NCI-H1436 (cell line): Measurements from ENCODE around the gene HOXA7.

Source experiments
- DNase-seq: peaks from one replicate; lab custom pipeline; 2025; lab: John Stamatoyannopoulos, UW

The HOXA7 gene

DNA sequence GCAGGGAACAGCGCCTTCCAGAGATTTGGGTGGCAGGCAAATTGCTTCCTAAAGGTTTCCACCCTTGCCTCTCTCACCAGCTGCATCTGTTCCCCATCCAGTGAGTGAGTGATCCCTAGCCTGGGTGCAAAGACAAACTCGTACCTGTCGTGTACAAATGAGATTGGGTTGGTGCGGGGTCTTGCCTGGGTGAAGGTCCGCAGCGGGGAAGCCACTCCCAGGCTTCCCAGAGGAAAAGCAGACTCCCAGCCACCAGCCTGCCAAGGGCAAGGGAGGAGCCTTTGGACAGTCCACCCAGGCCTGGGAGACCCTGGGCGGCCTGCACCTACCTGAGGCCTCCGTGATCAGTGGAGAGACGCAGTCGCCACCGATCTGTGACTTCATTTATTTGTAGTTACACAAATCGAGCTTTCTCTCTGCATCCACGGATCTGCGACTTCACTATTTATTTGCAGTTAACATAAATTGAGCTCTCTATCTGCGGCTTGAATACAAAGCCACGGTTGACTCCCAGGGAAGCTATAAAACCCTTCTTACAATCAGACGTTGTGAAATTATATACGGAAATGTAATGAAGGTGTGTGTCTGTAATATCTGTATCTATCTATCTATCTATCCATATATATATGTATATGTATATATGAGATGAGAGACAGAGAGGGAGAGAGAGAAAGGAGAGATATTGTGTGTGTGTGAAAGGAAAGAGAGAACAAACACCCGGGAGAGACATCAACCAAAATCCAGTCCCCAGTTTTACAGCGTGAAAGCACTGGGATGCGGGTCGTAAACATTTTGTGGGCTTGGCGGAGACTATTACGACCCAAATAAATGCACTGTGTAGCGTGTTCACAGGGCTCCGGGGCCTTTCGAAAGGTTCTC is 3.0 kb upstream of the HOXA7 start:
- no peak for DNase-seq

GRCh38 chr7:27158436-27159265 is 2.2 kb upstream of the HOXA7 start:
- DNase-seq: no peak

GRCh38 chr7:27157702-27158431 is 1.4 kb upstream of the HOXA7 start:
- DNase-seq: no peak

GRCh38 chr7:27156916-27157701 is 634 bp upstream of the HOXA7 start:
- DNase-seq: no peak

DNA sequence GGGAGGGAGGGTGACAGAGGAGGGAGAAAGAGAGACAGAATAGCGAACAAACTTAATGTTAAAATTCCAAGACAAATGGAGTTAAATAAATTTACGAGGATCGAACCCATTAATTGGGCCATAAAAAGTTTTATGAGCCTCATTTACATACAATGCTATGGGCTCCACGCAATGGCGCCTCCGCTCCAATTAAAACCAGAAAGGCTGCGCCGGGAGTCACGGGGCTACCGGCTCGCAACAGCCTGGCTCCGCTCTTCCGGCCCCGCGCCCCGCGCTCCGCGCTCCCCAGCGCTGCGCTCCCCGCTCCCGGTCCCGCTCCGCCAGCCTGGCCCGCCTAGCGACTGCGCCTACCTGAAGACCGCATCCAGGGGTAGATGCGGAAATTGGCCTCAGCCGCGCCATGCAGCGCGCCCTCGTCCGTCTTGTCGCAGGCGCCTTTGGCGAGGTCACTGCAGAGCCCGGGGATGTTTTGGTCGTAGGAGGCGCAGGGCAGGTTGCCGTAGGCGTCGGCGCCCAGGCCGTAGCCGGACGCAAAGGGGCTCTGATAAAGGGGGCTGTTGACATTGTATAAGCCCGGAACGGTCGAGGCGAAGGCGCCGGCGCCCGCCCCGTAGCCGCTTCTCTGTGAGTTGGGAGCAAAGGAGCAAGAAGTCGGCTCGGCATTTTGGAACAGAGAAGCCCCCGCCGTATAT is 513 bp downstream of the HOXA7 start:
- DNase-seq: peak; percentile 31

- DNase-seq: no peak
Observed at GRCh38 chr7:27154901-27155815, 1.3 kb downstream of the HOXA7 start.

DNA sequence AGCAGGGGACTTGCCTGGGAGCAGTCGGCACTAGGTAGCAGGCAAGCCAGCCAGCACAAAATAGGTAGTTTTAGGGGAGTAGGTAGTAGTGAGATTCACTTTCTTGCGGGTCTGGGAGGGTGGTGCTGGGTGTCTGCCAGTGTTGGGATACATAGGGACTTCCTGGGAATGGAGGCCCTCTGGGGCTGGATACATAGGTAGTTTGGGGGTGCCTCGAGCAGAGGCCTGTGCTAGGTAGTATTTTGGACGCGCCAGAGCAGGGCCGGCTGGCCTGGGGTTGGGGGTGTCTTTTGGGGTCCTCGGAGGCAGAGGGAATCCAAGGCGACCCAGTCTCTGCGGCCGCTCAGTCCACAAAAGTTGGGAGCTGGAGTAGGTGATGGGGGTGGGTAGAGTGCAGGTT is 2.1 kb downstream of the HOXA7 start:
- no peak for DNase-seq

GRCh38 chr7:27153526-27153925 is 2.9 kb downstream of the HOXA7 start:
- DNase-seq: no peak

- no peak for DNase-seq
Observed at GRCh38 chr7:27152816-27153442, 3.5 kb downstream of the HOXA7 start.

DNA sequence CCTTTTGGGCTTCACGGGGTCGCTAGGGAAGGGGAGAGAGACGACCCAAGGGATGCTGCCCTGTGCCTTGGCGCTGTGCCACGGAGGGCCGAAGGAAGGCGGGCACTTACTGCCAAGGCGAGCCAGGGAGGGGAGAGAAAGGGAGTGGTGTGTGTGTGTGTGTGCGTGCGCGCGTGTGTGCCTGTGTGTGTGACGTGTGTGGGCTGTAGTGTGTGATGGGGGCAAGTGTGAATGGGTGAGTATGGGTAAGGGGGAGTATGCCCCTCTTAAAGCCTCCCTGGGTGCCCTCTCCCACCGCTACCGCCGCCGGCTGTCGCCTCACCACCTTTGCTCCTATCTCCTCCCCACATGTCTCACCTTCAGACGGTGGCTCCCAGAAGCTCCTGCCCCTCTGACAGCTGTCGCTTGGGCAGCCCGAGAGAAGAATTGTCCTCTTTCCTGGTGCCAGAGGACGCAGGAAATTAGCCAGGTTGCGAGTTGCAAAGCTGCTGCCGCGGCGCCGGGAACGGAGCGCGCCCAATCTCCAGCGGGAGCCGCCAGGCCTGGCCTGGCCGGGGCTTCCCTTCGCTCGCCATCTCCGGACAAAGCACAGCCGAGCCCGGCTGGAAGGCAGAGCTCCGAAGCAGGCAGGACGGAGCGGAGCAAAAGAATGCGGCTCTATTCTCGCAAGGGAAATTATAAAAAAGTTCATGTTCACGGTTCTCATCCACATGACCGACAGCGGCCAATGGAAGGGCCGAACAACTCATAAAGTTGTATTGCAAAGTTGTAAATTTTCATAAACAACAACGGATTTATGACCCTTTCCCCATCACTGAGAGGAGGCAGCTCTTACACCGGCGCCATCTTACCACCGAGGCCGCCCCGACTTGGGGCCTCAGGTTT is 4.3 kb downstream of the HOXA7 start, which contains the start of gene HOXA3:
HOXA3 (minus strand) TSS at position 653 of the 885 bp plus-strand sequence. CDS start 41,943 bp downstream, outside the sequence.
- DNase-seq: no peak

GRCh38 chr7:27151341-27151930 is 5.0 kb downstream of the HOXA7 start:
- no peak for DNase-seq

GRCh38 chr7:27150568-27151340 is 5.7 kb downstream of the HOXA7 start:
- DNase-seq: peak; percentile 68

DNA sequence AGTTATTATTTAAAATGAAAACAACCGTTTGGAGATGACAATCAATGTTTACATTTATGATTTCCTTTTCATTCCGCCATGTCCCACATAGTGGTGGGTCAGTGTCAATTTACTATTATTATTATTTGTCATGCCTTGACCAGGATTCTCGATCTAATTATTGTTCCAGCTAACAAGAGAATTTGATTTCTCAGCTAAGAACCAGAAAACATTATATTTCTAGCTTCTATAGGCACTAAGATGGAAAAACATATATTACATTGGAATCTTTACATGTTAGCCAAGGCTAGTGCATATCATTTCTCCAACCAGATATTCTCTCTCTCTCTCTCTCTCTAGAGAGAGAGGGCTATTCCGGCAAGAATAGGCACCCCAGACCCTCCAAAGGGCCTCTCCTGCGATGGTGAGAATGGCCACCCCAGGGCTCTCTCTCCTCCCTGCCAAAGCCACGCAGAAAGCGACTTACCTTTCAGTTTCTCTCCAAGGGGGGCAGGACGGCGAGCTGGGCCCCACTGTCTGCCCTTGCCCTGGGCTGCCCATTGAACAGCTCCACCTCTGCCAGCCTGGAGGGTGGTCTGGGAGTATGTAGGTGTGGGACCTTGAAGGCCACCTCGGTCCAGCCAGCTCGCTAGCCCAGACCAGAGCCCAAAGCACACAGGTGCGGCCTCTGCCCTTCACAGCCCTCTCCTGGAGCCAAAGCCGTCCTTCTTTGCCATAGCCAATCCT is 6.5 kb downstream of the HOXA7 start:
- DNase-seq: no peak

- DNase-seq: no peak
Observed at GRCh38 chr7:27148756-27149641, 7.5 kb downstream of the HOXA7 start.

DNA sequence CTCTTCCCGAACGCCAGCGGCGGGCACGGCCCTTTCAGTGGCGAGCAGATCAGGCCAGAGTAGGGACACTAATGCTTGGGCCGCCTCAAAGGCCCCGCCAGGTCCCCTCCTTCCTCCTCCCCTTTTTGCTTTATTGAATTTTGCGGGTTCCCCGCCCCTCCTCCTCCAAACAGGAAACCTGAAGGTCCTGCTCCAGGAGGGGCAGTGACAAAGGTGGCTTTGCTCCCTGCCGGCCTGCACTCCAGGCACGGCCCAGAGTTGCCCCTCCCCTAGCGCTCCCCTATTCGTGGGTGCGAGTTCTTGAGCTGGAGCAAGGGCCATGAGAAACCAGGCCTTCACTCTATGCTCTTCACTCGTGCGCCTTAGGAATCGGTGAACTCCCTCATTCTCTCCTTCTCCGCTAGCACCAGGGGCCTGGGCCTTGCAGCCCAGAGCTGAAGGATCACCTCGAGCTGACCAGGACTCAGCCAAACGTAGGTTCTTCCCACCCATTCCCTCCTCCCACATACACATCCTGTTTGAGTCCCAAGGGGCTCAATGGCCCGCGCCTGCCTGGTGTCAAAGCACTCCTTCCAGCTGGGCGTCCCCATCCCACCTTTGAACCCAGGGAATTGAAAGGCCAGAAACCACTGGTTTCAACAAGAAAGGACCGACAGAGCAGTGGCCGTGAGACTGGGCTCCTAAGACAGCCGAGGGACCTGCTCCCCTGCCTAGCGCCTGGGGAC is 8.3 kb downstream of the HOXA7 start:
- DNase-seq: peak; percentile 17
